ENCODE measurements around the gene TBC1D24.

The TBC1D24 gene

DNA sequence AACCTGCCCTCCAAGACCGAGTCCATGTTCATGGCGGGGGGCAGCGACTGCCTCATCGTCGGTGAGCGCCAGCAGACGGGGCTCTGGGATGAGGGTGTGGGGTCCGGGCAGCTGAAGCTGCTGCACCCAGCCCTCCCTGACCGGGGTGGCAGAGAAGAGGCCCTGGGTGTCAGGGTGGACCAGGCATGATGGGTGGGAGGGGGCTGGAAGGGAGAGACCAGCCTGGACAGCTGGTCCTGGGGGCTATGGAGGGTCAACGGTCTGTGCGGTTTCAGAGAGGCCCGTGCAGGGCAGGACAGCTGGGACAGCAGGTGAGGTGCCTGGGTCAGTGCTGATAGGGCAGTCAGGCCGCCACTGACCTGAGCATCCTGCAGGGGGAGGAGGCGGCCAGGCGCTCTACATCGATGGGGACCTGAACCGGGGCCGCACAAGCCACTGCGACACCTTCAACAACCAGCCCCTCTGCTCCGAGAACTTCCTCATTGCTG lies 25.5 kb downstream of the TBC1D24 start:
- DNase-seq = no peak

DNA sequence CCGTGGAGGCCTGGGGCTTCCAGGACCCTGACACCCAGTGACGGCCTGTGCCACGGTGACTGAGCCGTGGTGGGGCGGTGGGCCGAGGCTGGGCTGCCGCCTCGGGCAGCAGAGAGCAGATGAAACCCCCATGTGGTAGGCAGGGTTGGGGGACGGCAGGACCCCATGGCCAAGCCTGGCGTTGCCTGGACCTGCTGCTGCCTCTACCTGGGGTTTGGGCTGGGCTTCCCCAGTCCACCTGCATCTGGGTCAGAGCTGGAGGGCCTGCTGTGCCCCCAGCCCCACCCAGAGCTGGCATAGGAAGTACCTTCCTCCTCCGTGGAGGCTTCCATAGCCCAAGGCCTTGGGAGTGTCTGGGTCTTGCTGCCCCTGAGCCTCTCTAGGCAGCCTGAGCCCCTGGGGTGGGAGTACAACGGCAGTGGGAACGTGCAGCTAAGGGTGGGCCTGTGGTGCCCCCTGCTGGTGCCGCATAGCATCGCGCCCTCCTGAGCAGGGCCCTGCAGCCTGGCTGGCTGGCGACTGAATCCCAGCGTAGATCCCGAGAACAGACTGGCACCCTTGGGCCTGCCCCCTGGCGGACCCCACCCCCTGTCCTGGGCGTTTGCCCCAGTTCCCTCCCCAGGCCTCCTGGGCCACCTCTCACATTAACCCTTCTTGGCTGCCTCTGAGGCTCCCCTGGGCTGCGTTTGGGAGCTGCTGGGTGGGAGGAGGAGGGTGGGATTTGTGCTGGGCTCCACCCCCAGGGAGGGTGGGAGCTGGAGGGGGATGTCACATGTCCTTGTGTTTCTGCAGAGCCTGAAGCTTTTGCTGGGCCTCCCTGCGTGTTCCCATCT lies 26.2 kb downstream of the TBC1D24 start:
- DNase-seq = peak; percentile 76

GRCh38 chr16:2501946-2502895 lies 27.3 kb downstream of the TBC1D24 start:
- DNase-seq = no peak

GRCh38 chr16:2505695-2506094 lies 30.8 kb downstream of the TBC1D24 start:
- no peak for DNase-seq

GRCh38 chr16:2507052-2507659 lies 32.2 kb downstream of the TBC1D24 start:
- no peak for DNase-seq

DNA sequence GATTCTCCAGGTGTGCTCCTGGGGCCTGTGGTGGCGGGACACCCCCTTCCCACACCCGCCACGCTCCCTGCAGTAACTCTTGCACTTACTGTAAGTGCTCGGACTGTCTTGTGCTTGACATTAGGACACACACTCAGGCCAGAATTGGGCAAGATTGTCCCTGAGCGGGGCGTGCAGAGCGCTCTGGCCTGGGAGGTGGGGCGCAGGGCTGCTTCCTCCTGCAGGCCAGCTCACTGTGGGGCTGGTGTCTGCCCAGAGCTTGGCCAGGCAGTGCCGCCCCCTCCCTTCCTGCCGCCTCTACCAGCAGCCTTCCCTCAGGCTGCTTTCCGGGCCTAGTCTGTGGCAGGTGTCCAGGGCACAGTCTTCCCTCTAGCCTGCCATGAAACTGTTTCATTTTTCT lies 32.7 kb downstream of the TBC1D24 start:
- DNase-seq = no peak

DNA sequence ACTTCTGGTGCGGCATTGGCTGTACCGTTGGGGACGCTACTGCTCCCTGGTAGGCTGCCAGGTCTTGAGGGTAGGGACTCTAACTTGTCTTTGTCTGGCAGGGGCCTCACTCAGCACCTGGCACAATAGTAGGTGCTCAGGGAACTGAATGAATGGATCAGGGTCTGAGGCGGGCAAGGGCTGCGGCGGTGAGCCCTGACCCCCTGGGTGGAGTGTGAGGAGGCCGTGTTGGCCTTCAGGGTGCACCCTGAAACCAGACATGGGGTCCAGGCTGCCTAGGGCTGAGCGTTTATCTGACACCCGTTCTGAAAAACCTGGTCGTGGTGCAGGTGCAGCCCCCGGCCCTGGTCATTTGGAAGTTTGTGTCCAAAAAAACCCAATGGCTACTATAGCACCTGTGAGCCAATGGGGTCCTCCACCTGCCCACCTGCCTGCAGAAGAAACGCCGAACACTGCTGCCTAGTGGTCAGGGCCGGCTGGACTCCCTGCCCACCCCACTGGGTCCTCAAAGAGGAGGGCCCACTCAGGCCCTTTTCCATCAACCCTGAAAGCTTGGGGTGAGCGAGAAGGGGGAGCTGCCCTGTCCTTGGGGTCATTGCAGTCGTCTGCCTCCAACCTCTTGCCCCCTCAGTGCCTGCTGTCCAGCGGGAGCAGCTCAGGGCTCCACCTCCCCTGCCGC lies 33.9 kb downstream of the TBC1D24 start:
- DNase-seq = no peak

- no peak for DNase-seq
Observed at GRCh38 chr16:2511128-2511800, 36.3 kb downstream of the TBC1D24 start.

- DNase-seq = no peak
Observed at GRCh38 chr16:2511996-2512734, 37.2 kb downstream of the TBC1D24 start.

DNA sequence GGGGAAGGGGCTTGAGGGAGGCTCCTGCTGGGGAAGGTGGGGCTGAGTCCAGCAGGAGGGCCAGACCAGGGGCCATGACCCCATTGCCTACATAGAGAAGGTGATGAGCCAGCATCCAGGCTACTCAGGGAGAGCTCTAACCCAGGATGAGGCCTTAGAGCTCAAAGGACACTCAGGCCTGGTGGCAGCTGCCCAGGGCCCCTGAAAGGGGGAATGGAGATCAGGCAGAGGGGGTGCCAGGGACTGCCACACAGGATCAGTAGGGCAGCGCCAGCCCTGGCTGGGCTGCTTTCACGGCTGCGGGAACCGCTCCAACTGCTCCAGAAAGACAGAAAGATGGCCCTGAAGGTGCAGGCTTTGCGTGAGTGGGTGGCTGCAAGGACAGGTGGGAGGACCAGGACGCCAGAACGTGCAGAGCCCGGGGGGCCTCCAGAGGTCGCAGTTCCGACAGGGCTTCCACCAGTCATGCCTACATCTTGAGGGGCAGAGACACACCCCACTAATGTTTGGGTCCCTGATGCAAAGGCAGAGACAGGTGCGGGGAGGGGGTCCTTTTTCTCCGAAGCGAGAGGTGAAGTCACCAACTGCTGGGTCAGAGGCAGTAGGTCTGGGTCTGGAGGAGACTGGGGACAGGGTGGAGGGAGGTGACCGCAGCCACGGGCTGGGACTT lies 37.9 kb downstream of the TBC1D24 start:
- no peak for DNase-seq

- peak; percentile 65 for DNase-seq
Observed at GRCh38 chr16:2513405-2514332, 38.7 kb downstream of the TBC1D24 start, which contains the start of gene ATP6V0C. ATP6V0C (plus strand) TSS chr16:2513952; CDS start chr16:2514104, 152 bp downstream.

DNA sequence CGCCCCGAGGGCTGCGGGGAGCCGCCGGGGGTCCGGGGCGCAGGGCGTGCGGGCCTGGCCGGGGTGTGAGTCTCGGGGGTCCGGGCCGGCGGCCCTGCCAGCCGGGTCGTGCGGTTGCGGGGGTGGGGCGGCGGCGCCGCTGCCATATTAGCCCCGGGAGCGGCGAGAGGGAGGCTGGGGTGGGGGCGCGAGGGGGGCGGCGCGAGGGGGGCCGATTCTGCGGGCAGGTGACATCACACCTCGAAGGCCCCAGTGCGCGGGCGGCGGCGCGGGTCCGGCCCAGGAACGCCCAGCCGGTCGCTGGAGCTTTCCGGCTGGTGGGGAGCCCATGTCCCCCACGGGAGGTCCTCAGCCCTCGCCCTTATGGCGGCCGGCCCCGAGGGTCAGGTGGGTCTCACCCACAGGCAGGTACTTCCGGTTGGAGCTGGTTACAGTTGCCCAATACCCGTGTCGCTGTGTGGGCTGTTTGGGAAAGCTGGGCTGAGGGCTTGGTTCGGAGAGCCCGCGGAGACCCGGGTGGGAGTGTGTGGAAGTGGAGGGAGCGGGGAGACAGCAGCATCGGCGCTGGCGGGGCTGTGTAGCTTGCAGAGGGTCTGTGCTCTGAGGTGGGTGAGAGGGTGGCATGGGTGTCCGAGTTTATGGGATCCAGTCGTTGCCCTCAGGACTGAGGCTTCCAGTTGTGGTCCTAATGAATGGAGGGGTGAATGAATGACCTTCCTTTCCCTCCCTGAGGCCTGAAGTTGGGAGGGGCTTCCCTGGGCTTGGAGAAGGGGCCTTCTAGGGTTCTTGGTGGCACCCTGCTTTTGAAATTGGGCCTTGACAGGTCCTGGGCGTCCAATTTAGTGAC lies 39.6 kb downstream of the TBC1D24 start:
- no peak for DNase-seq

GRCh38 chr16:2515180-2515851 lies 40.4 kb downstream of the TBC1D24 start:
- no peak for DNase-seq

DNA sequence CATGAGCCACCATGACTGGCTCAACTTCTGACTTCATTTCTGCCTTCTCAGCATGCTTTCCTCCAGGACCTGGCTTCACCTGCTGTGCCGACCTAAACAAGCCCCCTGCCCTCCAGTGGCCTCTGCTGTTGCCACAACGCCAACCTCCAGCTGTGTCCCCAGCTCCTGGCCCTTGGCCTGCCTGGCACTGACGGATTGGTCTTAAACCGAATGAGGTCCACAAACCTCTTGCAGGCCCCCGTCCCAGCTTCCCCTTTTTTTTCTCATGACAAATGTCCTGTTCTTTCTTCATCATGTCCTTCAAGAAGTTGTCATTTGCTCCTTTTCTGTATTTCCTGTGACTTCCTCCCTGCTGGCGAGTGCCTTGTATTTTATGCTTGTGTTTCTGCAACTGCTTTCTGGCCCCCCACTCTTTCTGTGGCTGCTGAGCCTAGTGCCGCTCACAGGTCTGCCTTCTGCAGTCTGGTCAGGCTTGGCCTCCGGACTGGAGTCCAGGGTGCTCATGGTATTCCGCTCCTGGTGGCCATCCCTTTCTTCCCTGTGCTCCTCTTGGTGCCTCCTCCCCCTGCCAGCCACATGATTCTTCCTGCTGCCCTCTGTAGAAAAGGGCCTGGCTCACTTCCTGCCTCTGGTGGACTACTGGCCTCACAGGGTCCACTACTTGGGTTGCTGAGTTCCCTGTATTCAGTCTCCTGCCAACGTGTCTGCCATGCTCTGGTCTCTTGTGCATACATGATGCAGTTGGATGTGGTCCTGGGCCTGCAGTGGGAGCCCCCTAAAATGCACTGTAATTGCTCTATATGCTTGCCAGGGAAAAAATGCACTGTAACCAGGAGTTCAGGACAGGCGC lies 41.7 kb downstream of the TBC1D24 start:
- no peak for DNase-seq

GRCh38 chr16:2517954-2518605 lies 43.2 kb downstream of the TBC1D24 start:
- no peak for DNase-seq
